GM19239 (cell line): ENCODE measurements around the gene MYNN.
"Not testable (repeated sequence)": the region's sequence is repeated elsewhere in the genome, so short reads cannot be mapped to it uniquely, and the experiment has no call there.

ENCODE experiments used
- DNase-seq: peaks from one replicate; pipeline ENCODE4 v3.0.0; 2011; ENCODE audit warnings: low spot score; ENCODE audit not compliant: insufficient read length
- FAIRE-seq: peaks from 2 replicates; lab custom pipeline; 2011; peaks lifted over from hg19 to GRCh38; lab: Jason Lieb, UNC

The MYNN gene

DNA sequence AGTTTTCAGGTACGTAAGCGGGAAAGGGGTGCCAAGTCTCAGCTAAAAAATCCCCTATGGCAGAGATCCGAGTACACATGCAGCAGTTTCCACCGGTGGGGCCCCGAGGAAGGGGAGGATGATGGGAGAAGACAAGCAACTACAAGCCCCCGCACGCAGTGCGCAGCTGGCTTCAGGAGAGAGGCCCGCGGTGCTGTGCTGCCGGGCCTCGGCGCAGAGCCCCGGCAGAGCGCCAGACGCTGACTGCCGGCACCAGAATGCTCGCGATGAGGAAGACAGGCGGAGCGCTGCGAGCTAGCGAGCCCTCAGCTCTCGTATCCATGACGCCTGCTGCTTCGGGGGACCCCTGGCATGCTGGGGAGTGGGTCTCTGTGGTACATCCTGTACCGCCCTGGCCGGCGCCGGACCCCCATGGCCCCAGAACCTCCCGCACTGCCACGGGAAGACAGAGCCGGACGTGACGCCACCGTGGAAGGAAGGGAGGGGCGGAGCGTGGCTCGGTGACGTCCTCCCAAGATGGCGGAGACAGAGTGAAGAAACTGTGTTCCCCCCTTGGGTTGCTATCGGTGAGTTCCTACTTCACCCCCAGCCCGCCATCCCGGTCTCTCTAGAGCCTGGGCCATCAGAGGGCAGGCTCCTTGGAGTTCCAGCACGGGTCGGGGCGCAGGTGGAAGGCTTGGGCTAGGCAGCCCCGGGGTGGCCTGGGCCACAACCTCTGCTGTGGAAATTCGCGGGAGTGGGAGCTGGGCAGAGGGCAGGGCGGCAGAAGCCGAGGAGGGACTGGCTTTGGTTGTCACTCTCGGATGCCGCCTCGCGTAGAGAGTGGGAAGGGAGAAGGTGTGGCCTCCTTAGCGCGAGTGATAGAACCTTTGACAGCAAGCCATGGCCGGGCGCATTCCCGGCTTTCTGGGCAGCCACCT, at the start of gene MYNN:
Gene MYNN, plus strand, starts transcription at position 500 of the 920 bp plus-strand sequence. CDS start 900 bp downstream, outside the sequence.
- DNase-seq: peak; percentile 61
- FAIRE-seq: peak; percentile 99

DNA sequence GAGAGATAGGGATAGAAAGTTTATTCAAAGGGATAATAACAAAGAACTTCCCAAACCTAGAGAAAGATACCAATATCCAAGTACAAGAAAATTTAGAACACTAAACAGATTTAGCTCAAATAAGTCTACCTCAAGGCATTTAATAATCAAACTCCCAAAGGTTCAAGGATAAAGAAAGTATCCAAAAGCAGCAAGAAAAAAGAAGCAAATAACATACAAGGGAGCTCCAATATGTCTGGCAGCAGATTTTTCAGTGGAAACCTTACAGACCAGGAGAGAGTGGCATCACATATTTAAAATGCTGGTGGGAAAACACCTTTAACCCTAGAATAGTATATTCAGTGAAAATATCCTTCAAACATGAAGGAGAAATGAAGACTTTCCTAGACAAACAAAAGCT, 41.3 kb upstream of the MYNN start:
- FAIRE-seq: not testable (repeated sequence)

DNA sequence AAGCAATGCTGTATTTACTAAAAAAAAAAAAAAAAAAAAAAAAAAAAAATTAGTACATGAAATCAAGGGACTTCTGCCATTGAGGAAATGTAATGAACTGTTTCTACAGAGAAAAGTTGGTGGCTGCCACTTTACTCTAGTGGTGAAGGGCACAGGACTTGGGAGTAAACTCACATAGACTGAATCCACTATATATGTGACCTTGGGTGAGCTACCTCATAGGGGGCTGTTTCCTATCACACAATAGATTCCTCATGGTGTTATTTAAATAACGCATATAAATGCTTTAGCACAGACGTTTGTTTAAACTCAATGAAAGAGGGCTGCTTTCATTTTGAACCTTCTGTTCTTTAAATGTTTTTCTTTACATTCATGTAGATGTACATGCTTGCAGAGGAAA, 34.1 kb upstream of the MYNN start:
- no peak for DNase-seq
- FAIRE-seq: no peak

More for the DNA sequence above, 41.3 kb upstream of the MYNN start:
- not testable (repeated sequence) for DNase-seq

DNA sequence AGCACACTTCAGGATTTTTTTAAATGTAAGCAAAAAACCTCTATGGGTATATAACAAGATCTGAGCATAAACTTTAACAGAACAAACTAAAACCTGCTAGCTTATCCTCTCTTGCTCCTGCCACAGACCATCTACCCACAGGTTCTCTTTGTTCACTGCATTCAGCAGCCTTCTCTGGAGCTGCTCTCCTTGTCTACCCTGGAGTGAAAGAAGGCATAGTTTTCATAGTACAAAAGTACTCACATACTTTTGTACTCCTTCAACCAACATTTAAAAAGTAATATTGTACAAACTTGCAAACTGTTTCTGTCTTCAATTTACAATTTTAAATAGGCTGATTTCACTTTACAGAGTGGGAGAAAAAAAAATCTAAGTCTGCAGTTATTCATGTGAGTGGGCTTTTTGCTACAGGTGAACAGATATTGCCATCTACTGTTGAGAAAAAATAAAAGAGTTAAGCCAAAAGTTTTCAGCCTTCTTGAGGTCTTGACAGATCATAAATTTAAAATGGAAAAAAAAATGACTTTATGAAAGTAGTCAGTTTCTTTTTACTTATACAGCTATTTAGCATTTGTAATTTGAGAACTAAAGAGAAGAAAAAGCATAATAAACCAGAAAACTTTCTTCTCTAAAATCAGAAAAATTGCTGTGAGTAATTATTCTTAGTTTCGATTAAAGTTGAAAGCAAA, 28.7 kb upstream of the MYNN start:
- DNase-seq (no peak), FAIRE-seq (peak; percentile 4)

DNA sequence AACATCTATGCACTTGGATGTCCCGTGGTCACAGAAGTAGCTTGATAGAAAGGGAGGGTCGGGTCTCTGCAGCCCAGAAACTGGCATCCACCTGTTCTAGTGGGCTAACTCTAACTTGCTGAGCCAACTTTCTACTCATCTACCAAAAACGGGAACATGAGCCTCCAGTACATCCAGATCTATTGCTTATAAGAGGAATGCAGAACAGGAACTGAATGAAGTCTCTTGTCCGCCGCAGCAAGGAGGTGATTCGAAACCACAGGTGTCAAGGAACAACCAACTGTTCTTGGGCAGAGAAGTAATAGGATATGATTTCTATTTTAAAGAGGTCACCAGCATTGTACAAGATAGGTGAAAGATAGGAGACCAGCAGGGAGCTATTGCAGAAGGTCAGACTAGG, 26.3 kb upstream of the MYNN start:
- FAIRE-seq (no peak), DNase-seq (no peak)

- DNase-seq (no peak), FAIRE-seq (no peak)
Measured at GRCh38 chr3:169748670-169749069, 24.5 kb upstream of the MYNN start.

GRCh38 chr3:169750665-169751064, 22.5 kb upstream of the MYNN start:
- DNase-seq: no peak
- FAIRE-seq: no peak

GRCh38 chr3:169751875-169752274, 21.3 kb upstream of the MYNN start:
- DNase-seq (no peak), FAIRE-seq (no peak)

DNA sequence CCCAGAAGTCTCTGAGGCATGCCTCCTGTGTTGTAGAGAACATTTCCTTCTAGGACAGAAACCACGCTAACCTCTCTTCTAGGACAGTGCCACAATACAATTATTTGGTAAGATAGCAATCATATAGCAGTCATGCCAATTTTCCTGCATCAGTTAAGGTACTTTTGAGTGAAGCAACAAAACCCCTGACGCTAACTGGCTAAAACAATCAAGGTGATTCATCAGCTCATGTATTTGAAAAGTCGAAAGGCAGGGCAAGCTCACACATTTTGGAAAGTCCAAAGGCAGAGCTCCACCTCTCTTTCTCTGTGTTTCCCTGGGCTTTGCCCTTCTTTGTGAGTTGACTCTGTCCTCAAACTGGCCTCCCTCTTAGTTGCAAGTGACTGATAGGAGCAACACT, 18.5 kb upstream of the MYNN start:
- FAIRE-seq: no peak

DNA sequence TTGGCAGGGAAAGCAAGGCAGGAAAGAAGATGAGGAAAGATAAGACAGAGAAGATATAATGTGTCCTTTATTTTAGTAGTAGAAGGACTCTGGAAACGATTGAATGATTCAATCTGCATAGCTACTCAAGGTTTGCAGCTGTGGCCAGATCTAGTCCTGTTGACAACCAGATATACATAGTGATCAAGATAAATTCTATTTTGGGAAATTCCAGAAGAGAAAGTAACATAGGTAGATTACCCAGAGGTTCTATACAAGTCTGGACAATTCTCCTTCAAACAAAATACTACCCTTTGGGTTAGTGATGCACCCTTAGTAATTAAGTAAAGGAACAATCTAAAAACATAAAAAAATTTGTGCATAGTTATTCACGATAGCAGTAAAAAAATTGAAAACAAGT, 17.7 kb upstream of the MYNN start:
- DNase-seq: no peak
- no peak for FAIRE-seq

More for the DNA sequence above, 18.5 kb upstream of the MYNN start:
- DNase-seq: no peak

DNA sequence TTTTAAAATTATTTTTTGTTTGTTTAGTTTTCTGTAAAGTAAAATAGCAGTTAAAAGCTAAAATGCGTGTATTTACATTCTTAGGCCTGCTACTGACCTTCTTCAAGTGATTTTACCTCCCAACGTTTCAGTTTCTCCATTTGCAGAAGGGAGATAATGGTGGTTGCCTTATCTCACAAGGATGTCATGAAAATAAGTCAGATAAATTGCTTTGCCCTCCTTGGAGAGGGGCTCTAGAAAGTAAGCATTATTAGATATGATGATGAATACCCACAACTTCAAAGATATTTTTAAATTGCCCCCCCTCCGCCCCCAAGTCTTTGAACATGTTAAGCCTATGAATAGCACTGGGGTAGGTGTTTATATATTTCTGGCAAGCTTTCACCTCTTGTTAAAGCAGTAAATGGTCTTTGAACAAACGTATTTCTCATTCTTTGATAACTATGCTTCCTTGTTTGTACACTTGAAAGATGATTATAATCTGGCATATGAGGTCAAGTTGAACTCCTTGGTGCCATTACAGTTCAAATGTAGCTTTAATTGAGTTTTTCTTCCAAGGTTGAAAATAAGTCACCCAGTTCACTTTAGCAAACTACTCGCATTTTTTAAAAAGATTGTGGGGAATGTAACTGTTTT, 14.7 kb upstream of the MYNN start:
- no peak for DNase-seq
- no peak for FAIRE-seq

GRCh38 chr3:169759256-169759655, 13.9 kb upstream of the MYNN start:
- no peak for FAIRE-seq
- DNase-seq: no peak

DNA sequence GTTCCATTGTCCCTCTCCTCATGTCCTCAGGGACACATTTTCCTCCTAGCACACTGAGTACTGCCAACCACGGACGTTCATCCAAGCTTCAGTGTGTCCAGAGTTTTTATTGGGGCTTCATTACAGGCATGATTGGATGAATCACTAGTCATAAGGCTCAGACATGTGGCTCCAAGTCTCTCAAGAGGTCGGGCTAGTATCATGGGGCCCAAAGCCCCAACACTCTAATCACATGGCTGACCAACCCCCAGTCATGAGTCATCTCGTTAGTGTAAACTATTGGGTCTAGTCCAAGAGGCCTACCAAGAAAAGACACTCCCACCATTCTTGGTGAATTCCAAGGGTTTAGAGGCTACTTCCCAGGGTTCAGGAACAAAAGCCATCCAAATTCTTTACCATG, 12.7 kb upstream of the MYNN start:
- DNase-seq (no peak), FAIRE-seq (no peak)

DNA sequence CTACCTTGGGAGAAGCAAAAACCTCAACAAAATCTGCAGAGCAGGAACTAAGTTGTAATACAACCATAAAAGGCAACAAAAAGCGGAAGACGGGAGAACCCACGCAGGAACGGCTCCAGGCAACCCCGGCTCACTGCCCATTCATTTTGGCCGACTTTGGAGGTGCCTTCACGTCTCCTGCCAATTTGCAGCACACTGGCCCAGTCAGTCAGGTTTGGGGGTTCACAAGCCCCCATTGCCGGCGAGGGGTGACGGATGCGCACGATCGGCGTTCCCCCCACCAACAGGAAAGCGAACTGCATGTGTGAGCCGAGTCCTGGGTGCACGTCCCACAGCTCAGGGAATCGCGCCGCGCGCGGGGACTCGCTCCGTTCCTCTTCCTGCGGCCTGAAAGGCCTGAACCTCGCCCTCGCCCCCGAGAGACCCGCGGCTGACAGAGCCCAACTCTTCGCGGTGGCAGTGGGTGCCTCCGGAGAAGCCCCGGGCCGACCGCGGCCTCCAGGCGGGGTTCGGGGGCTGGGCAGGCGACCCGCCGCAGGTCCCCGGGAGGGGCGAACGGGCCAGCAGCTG, 8.8 kb upstream of the MYNN start:
- FAIRE-seq (peak; percentile 52), DNase-seq (no peak)

- peak; percentile 72 for DNase-seq
- peak; percentile 98 for FAIRE-seq
Measured at GRCh38 chr3:169764882-169765612, 8.1 kb upstream of the MYNN start, which contains the start of gene TERC. TERC (minus strand) TSS chr3:169765060.

- FAIRE-seq: peak; percentile 56
- peak; percentile 52 for DNase-seq
Measured at GRCh38 chr3:169769287-169770181, 3.7 kb upstream of the MYNN start, which contains the start of gene ACTRT3. ACTRT3 (minus strand) TSS chr3:169769561; CDS start chr3:169769520, 41 bp downstream.

- FAIRE-seq: no peak
Measured at GRCh38 chr3:169771497-169772304, 1.5 kb upstream of the MYNN start.

More at GRCh38 chr3:169771497-169772304, 1.5 kb upstream of the MYNN start:
- DNase-seq: peak; percentile 7
